GM20000 (cell line): ENCODE measurements around the gene TACO1.

Source experiments
- DNase-seq: peaks from one replicate; pipeline ENCODE4 v3.0.0; 2012; ENCODE audit warnings: low spot score
- CTCF ChIP-seq: IDR thresholded peaks from 2 replicates; pipeline ENCODE4 v1.5.1; 2012; ENCODE audit warnings: mild to moderate bottlenecking, control low read depth; ENCODE audit errors: extremely low read depth, missing control alignments

TACO1 gene

DNA sequence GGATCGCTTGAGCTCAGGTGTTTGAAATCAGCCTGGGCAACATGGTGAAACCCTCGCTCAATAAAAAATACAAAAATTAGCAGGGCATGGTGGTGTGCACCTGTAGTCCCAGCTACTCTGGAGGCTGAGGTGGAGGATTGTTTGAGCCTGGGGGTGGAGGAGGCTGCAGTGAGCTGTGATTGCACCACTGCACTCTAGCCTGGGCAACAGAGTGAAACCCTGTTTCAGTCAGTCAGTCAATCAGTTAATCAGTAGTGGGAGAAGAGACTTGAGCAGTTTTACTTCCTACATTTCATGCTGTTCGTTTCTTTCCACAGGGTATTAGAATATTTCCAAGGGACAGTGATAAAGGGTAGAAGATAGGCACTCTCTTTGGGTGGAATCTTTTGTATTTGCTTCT lies 30.4 kb downstream of the TACO1 start:
- no peak for DNase-seq
- no peak for TF ChIP-seq CTCF

- no peak for TF ChIP-seq CTCF
- DNase-seq = no peak
Observed at GRCh38 chr17:63631626-63632025, 30.9 kb downstream of the TACO1 start.

DNA sequence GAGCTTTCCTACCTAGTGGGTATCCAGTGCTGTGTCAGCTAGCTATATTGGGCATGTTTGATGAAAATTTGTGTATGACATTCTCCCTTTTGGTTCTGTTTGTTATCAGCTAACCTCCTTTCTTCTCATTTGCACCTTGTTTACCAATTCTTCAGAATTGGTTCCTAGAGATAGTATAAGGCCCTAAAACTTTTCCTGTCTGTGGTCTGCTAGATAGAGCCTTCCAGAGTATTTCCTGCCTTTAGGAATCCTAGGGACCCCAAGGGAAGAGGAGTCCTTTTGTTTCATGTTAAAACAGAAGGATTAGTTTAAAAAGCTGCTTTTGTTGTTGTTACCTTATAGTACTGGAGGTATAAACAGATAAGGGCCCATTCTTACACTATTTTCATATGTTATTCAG lies 33.0 kb downstream of the TACO1 start:
- TF ChIP-seq CTCF = no peak
- DNase-seq = no peak

- TF ChIP-seq CTCF = no peak
- no peak for DNase-seq
Observed at GRCh38 chr17:63634163-63634562, 33.5 kb downstream of the TACO1 start.

DNA sequence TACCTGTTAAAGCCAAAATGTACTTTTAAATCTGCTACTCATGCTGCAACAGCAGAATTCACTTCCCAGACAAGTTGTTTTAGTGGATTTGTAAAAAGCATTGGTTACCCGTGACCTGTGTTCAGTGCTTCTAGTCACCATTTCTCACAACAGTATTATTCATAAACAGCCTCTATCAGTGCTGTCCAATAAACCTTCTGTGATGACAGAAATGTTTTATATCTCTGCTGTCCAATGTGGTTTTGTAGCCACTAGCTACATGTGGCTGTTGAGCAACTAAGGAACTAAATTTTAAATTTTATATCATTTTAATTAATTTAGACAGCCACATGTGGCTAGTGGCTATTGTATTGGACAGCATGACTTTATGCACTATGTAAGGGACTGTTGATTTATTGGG lies 34.1 kb downstream of the TACO1 start:
- no peak for TF ChIP-seq CTCF
- no peak for DNase-seq

- DNase-seq = no peak
- TF ChIP-seq CTCF = no peak
Observed at GRCh38 chr17:63635290-63635689, 34.6 kb downstream of the TACO1 start.

GRCh38 chr17:63635787-63636186 lies 35.1 kb downstream of the TACO1 start:
- no peak for TF ChIP-seq CTCF
- DNase-seq = no peak
